Naive thymus-derived CD8-positive, alpha-beta T cell (primary cell): ENCODE results near the gene MAP4K2. TPM values are rescaled to one million over a fixed set of nuclear protein-coding genes. Genes with fewer than 3 reads are reported as not detected.
A peak's percentile ranks its signal among the peaks of the same experiment; 100 is the strongest.

ENCODE experiments used
- ATAC-seq, 2 donors: fragments of 150-1000 bp; cut with Tn5 transposase in 1 of 2; sonication (Bioruptor Pico), chemical (Tn5 transposase) in 1 of 2; 1 replicate in 1 of 2; 2 replicates in 1 of 2; pipeline ENCODE4 v1.10.0; 2021; ENCODE audit warnings: mild to moderate bottlenecking in 2 of 2, moderate library complexity in 2 of 2
- POLR2A ChIA-PET: fragments of 350-600 bp; sonication (Branson Sonifier 250); formaldehyde crosslinking; loops from one replicate; lab custom pipeline; 2021; ENCODE audit warnings: antibody characterized with exemption; lab: Charles Lee
- DNase-seq, 10 donors: peaks; one replicate each; pipeline versions ENCODE4 v3.0.0 to v3.0.0-alpha.2; 2020 to 2022
- H3K27ac Mint-ChIP-seq, 10 donors: one replicate each; pipeline ENCODE4 v1.8.0; 2020 to 2022; ENCODE audit warnings: mild to moderate bottlenecking in 10 of 10, mixed read lengths in 10 of 10, moderate library complexity in 4 of 10, inconsistent platforms in 1 of 10
- H3K27me3 Mint-ChIP-seq, 5 donors: one replicate each; pipeline ENCODE4 v1.8.0; 2021 to 2022; ENCODE audit warnings: mixed read lengths in 5 of 5
- H3K36me3 Mint-ChIP-seq, 3 donors: one replicate each; pipeline ENCODE4 v1.8.0; 2020 to 2022; ENCODE audit warnings: mixed read lengths in 3 of 3, mild to moderate bottlenecking in 2 of 3, inconsistent platforms in 1 of 3
- H3K4me1 Mint-ChIP-seq, 4 donors: one replicate each; pipeline ENCODE4 v1.8.0; 2021 to 2022; ENCODE audit warnings: mixed read lengths in 4 of 4
- H3K4me3 Mint-ChIP-seq, 10 donors: one replicate each; pipeline ENCODE4 v1.8.0; 2020 to 2022; ENCODE audit warnings: mild to moderate bottlenecking in 10 of 10, mixed read lengths in 10 of 10, moderate library complexity in 6 of 10, inconsistent platforms in 1 of 10
- H3K9me3 Mint-ChIP-seq, 9 donors: one replicate each; pipeline ENCODE4 v1.8.0; 2020 to 2022; ENCODE audit warnings: mixed read lengths in 9 of 9, mild to moderate bottlenecking in 3 of 9, inconsistent platforms in 1 of 9, moderate library complexity in 1 of 9
- polyA plus RNA-seq, 3 donors: library from polyadenylated mRNA; unstranded; fragments of 300-500 nt; fragmentation: Illumina TruSeq; gene quantifications; one replicate each; pipeline ENCODE4 v1.2.3, GENCODE V29; 2021
- total RNA-seq, 8 experiments: library from RNA in 2 of 8; stranded (reverse) in 2 of 8; gene quantifications; one replicate each; pipeline ENCODE4 v1.2.3 and lab custom pipeline; 2021 to 2026

The MAP4K2 gene
- total and polyA plus RNA-seq, 5 experiments from 2014 or later, result 26.6 to 135 (median 55.5) TPM

- Mint-ChIP-seq H3K9me3 (no peaks in the 10 kb centered on the region), H3K36me3 (peaks cover 14 to 62% (median 28%) of the 10 kb centered on the region in 3 donors), H3K27me3 (no peaks in the 10 kb centered on the region), H3K4me3 (peak overlapping the region; percentile 68 to 93 (median 84)), H3K27ac (peak overlapping the region; percentile 83 to 99 (median 92)), H3K4me1 (peaks cover 52 to 100% (median 95%) of the 10 kb centered on the region in 4 donors)
- POLR2A ChIA-PET, result interaction anchor here (0.7 to 45.2 kb wide), 15 partner anchors 7 to 733 kb away, joined by 3 to 2320 read pairs (median 5); partner anchors contain the start of genes CDC42BPG, EHD1, MAP4K2 and MEN1
- DNase-seq (peak; percentile 54 to 94 (median 82)), ATAC-seq (peak; percentile 62 to 76)
Observed at GRCh38 chr11:64764040-64764611, 38.9 kb downstream of the MAP4K2 start.

- peak; percentile 3 for ATAC-seq
- Mint-ChIP-seq H3K27me3 (no peaks in the 10 kb centered on the region), H3K9me3 (no peaks in the 10 kb centered on the region), H3K4me3 (peak overlapping the region; percentile 68 to 93 (median 84)), H3K27ac (peak overlapping the region; percentile 87 to 99 (median 92)), H3K4me1 (peaks cover 51 to 98% (median 94%) of the 10 kb centered on the region in 4 donors), H3K36me3 (peaks cover 14 to 56% (median 25%) of the 10 kb centered on the region in 3 donors)
- POLR2A ChIA-PET, result interaction anchor here (0.7 to 45.2 kb wide), 15 partner anchors 7 to 734 kb away, joined by 3 to 2320 read pairs (median 4); partner anchors contain the start of genes EHD1, MAP4K2, MEN1 and POLA2
- peak in 3 of 10 donors; percentile 30 to 46 (median 45) for DNase-seq
Observed at GRCh38 chr11:64763526-64764039, 39.4 kb downstream of the MAP4K2 start.

DNA sequence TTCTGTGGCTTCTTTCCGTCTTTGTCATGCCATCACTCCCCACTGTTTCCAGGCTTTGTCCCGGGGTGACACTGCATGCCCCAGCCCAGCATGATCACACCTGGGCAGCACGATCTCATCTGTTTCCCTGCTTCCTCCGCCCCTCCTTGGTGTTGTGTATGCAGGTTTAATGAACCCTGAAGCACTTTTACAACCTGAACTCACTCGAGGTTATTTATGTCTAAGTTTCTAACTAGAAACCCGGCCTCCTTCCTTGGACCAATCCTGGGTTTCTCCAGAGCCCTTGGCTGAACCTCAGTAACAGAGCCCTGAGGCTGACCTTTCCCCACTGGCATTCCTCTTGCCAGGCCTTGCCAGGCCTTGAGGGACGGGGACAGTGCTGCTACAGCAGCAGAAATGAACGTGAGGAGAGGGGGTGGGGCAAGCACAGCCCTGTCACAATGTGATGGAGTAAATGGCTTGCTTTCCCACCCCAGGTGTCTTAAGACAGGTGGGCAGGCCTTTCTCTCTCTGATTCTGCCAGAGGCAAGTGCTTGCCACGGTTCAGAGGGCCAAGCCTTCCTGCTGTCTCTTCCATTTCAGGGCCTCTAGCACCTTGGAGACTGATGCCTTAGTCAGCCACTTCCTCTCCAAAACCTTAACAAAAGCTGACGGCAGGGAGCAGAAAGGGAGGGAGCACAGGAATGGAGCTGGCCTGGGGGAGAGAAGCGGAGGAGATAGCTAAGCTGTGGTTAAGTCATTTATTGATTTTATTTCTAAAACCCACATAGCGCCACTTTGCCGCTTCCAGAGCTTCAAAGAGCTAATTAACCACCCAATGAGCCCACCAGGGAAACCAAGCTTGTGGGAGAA is 40.1 kb downstream of the MAP4K2 start:
- DNase-seq (peak in 5 of 10 donors; percentile 41 to 52 (median 49)), ATAC-seq (peak; percentile 5 to 6)
- POLR2A ChIA-PET, result interaction anchor here (0.8 to 45.2 kb wide), 8 partner anchors 8 to 499 kb away, joined by 3 to 2320 read pairs (median 10); partner anchors contain the start of genes MAP4K2, MEN1, POLA2 and PYGM
- peaks cover 14 to 49% (median 20%) of the 10 kb centered on the region in 3 donors for H3K36me3 Mint-ChIP-seq
- H3K9me3 Mint-ChIP-seq, result no peaks in the 10 kb centered on the region
- peak overlapping the region; percentile 87 to 99 (median 92) for H3K27ac Mint-ChIP-seq
- H3K4me3 Mint-ChIP-seq, result peak overlapping the region; percentile 68 to 93 (median 82)
- H3K4me1 Mint-ChIP-seq, result peaks cover 49 to 98% (median 92%) of the 10 kb centered on the region in 4 donors
- H3K27me3 Mint-ChIP-seq, result no peaks in the 10 kb centered on the region

- Mint-ChIP-seq H3K9me3 (no peaks in the 10 kb centered on the region), H3K4me1 (peaks cover 47 to 98% (median 89%) of the 10 kb centered on the region in 4 donors), H3K27me3 (no peaks in the 10 kb centered on the region), H3K4me3 (peak overlapping the region; percentile 68 to 93 (median 82)), H3K27ac (peak overlapping the region; percentile 87 to 99 (median 92)), H3K36me3 (peaks cover 9 to 45% (median 15%) of the 10 kb centered on the region in 3 donors)
- POLR2A ChIA-PET, result interaction anchor here (2.5 to 45.2 kb wide), 3 partner anchors 9 to 48 kb away, joined by 15 to 2320 read pairs (median 2320); partner anchors contain the start of genes MEN1, PYGM, RASGRP2 and SF1
- no peak for ATAC-seq
- peak in 1 of 10 donors; percentile 27 for DNase-seq
Observed at GRCh38 chr11:64762277-64762673, 40.7 kb downstream of the MAP4K2 start.

GRCh38 chr11:64760759-64761420 is 42.1 kb downstream of the MAP4K2 start:
- ATAC-seq (no peak), DNase-seq (no peak)
- no peaks in the 10 kb centered on the region for H3K27me3 Mint-ChIP-seq
- H3K9me3 Mint-ChIP-seq, result no peaks in the 10 kb centered on the region
- peaks cover 9 to 33% (median 10%) of the 10 kb centered on the region in 3 donors for H3K36me3 Mint-ChIP-seq
- H3K4me3 Mint-ChIP-seq, result peak overlapping the region; percentile 46 to 93 (median 76)
- H3K27ac Mint-ChIP-seq, result peak overlapping the region; percentile 87 to 99 (median 93)
- H3K4me1 Mint-ChIP-seq, result peaks cover 45 to 94% (median 83%) of the 10 kb centered on the region in 4 donors
- POLR2A ChIA-PET, result interaction anchor here (0.6 to 45.2 kb wide), 7 partner anchors 10 to 355 kb away, joined by 3 to 2320 read pairs (median 5); partner anchors contain the start of genes MAP4K2, PYGM, RASGRP2 and SF1

- ATAC-seq (peak in 1 of 2 donors; percentile 4), DNase-seq (no peak)
- peak within 1 kb of the TSS; percentile 46 to 93 (median 76) for H3K4me3 Mint-ChIP-seq
- peak within 1 kb of the TSS; percentile 87 to 99 (median 93) for H3K27ac Mint-ChIP-seq
- no peaks in the 10 kb centered on the region for H3K27me3 Mint-ChIP-seq
- peaks cover 39 to 91% (median 78%) of the 10 kb centered on the region in 4 donors for H3K4me1 Mint-ChIP-seq
- peaks cover 6 to 24% (median 7%) of the 10 kb centered on the region in 3 donors for H3K36me3 Mint-ChIP-seq
- POLR2A ChIA-PET, result interaction anchor here (0.6 to 45.2 kb wide), 10 partner anchors 9 to 1349 kb away, joined by 3 to 2320 read pairs (median 3); partner anchors contain the start of genes PYGM, RASGRP2 and SF1
- H3K9me3 Mint-ChIP-seq, result no peaks in the 10 kb centered on the region
Observed at GRCh38 chr11:64759722-64760719, 43.0 kb downstream of the MAP4K2 start, which contains the start of gene PYGM. Gene PYGM (minus strand): TSS chr11:64759974. CDS start chr11:64759898, 76 bp downstream.

GRCh38 chr11:64759131-64759721 is 43.8 kb downstream of the MAP4K2 start:
- H3K27me3 Mint-ChIP-seq, result no peaks in the 10 kb centered on the region
- H3K36me3 Mint-ChIP-seq, result peaks cover 0 to 16% (median 0%) of the 10 kb centered on the region in 3 donors
- no peak for DNase-seq
- peak in 1 of 2 donors; percentile 1 for ATAC-seq
- H3K27ac Mint-ChIP-seq, result peak overlapping the region in 9 of 10 donors; percentile 76 to 96 (median 92)
- POLR2A ChIA-PET, result interaction anchor here (0.6 to 45.2 kb wide), 6 partner anchors 8 to 818 kb away, joined by 3 to 2320 read pairs (median 3); partner anchors contain the start of genes PYGM, RASGRP2 and SF1
- peaks cover 32 to 89% (median 71%) of the 10 kb centered on the region in 4 donors for H3K4me1 Mint-ChIP-seq
- peak overlapping the region in 7 of 10 donors; percentile 36 to 85 (median 75) for H3K4me3 Mint-ChIP-seq
- H3K9me3 Mint-ChIP-seq, result no peaks in the 10 kb centered on the region

GRCh38 chr11:64758330-64759079 is 44.5 kb downstream of the MAP4K2 start:
- no peak for ATAC-seq
- peaks cover 28 to 88% (median 66%) of the 10 kb centered on the region in 4 donors for H3K4me1 Mint-ChIP-seq

More at GRCh38 chr11:64758330-64759079, 44.5 kb downstream of the MAP4K2 start:
- H3K27me3 Mint-ChIP-seq, result no peaks in the 10 kb centered on the region
- POLR2A ChIA-PET, result interaction anchor here (0.6 to 45.2 kb wide), 4 partner anchors 7 to 818 kb away, joined by 3 to 2320 read pairs (median 1162); partner anchors contain the start of genes PYGM, RASGRP2 and SF1
- H3K27ac Mint-ChIP-seq, result peak overlapping the region in 9 of 10 donors; percentile 47 to 95 (median 72)
- DNase-seq, result peak in 1 of 10 donors; percentile 50
- H3K4me3 Mint-ChIP-seq, result peak overlapping the region in 2 of 10 donors; percentile 13 to 24
- peaks cover 0 to 18% (median 0%) of the 10 kb centered on the region in 3 donors for H3K36me3 Mint-ChIP-seq
- no peaks in the 10 kb centered on the region for H3K9me3 Mint-ChIP-seq
